Transverse colon (tissue), 4 donors: Measurements from ENCODE around the gene TBC1D21. TPM values are rescaled to one million over a fixed set of nuclear protein-coding genes. Genes with fewer than 3 reads are reported as not detected.

Experiments used
- DNase-seq: peaks from one replicate; pipeline ENCODE4 v3.0.0-alpha.2; 2019
- H3K27ac ChIP-seq, 4 donors: fragments of 200-600 bp; sonication (generic); 2 replicates each; pipeline ENCODE4 v1.5.1; 2016 to 2018; ENCODE audit warnings: inconsistent platforms in 4 of 4
- H3K27me3 ChIP-seq: fragments of 200-600 bp; sonication (generic); 2 replicates; pipeline ENCODE4 v1.5.1; 2017; ENCODE audit warnings: inconsistent platforms
- H3K36me3 ChIP-seq, 4 donors: fragments of 200-600 bp; sonication (generic); 2 replicates each; pipeline ENCODE4 v1.5.1; 2017 to 2019; ENCODE audit warnings: inconsistent platforms in 4 of 4
- H3K4me1 ChIP-seq, 4 donors: fragments of 200-600 bp; sonication (generic); 2 replicates each; pipeline ENCODE4 v1.5.1; 2017 to 2020; ENCODE audit warnings: inconsistent platforms in 4 of 4
- H3K4me3 ChIP-seq, 4 donors: fragments of 200-600 bp; sonication (generic); 1 replicate in 1 of 4; 2 replicates in 3 of 4; pipeline versions ENCODE4 v1.5.1 to v1.6.1; 2017 to 2019; ENCODE audit warnings: inconsistent platforms in 4 of 4
- H3K9me3 ChIP-seq, 2 donors: fragments of 200-600 bp; sonication (generic); 2 replicates each; pipeline ENCODE4 v1.5.1; 2017 to 2019; ENCODE audit warnings: inconsistent platforms in 2 of 2
- EP300 ChIP-seq: sonication (generic); formaldehyde crosslinking; IDR thresholded peaks from one replicate; pipeline ENCODE4 v1.6.1; 2017; ENCODE audit warnings: antibody characterized with exemption, low read depth
- POLR2A ChIP-seq: fragments of 450-650 bp; IDR thresholded peaks from one replicate; pipeline ENCODE4 v1.6.1; 2016; ENCODE audit warnings: antibody characterized with exemption, mild to moderate bottlenecking, moderate library complexity
- POLR2AphosphoS5 ChIP-seq, 3 donors: sonication (generic); formaldehyde crosslinking; IDR thresholded peaks; one replicate each; pipeline ENCODE4 v1.6.1; 2016; ENCODE audit warnings: antibody characterized with exemption in 3 of 3
- WGBS, 2 donors: methylation state at CpG; one replicate each; pipeline ENCODE4 v1.1.5; 2018; ENCODE audit warnings: low coverage in 1 of 2; 5-methylcytosine and 5-hydroxymethylcytosine counted together
- in situ Hi-C, 4 donors: fragments of 200-750 bp; cut with MboI; loops; one replicate each; pipeline versions ENCODE4 v1.15.0 to v1.15.1; 2017; ENCODE audit warnings: low sequenced_read_pairs in 3 of 4, low pct_ligation_motif_present in 1 of 4, low pct_unique_long_range_greater_than_20kb in 1 of 4
- intact Hi-C: fragments of 100-400 bp; cut with DNase I; formaldehyde crosslinking; loops from one replicate; pipeline ENCODE4 v1.15.1; 2023; ENCODE audit warnings: low total_unique reads
- total RNA-seq, 4 donors: library from RNA; depleted of rRNA; stranded (reverse); fragments of >200 nt; gene quantifications; one replicate each; pipeline ENCODE4 v1.1.0, GENCODE V29; 2016
- TF ChIP-seq, protein P1 (sequence below), 5 experiments: fragments of 200-600 bp in 3 of 5; fragments of 450-650 bp in 2 of 5; sonication (generic) in 3 of 5; IDR thresholded peaks; 1 replicate in 2 of 5; 2 replicates in 3 of 5; pipeline ENCODE4 v1.5.1; 2016 to 2017; ENCODE audit warnings: antibody characterized with exemption in 5 of 5, inconsistent platforms in 3 of 5, mild to moderate bottlenecking in 2 of 5, moderate library complexity in 1 of 5

Gene TBC1D21
- total RNA-seq, 4 donors from 2014 or later = not detected

DNA sequence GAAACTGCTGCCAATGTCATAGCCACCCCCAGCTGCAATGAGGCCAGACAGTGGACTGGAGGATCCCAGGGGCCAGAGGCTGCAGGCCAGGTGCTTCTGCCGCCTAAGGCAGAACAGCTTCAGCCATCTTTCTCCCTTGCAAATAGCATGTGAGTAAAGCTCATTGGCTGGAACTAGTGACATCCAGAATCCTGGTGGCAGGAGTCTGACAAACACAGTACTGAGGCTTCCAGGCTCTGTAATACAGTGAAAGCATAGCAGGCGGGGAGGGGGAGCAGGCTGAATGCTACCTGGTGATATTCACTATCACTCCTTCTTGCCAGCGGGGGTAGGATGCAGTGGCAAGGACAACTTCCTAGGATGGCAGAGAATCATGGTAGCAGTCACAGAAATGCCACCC is 36.5 kb upstream of the TBC1D21 start:
- in situ Hi-C loops = no loop called here
- no peaks in the 10 kb centered on the region for H3K4me1 ChIP-seq
- WGBS, 2 donors = 76 to 80% methylated on average over 1 to 3 of the region's 3 CpGs
- no peak for TF ChIP-seq POLR2AphosphoS5 (IDR thresholded peaks at IDR 0.05)
- no peak for TF ChIP-seq EP300
- TF ChIP-seq POLR2A = no peak
- TF ChIP-seq, protein P1, sequence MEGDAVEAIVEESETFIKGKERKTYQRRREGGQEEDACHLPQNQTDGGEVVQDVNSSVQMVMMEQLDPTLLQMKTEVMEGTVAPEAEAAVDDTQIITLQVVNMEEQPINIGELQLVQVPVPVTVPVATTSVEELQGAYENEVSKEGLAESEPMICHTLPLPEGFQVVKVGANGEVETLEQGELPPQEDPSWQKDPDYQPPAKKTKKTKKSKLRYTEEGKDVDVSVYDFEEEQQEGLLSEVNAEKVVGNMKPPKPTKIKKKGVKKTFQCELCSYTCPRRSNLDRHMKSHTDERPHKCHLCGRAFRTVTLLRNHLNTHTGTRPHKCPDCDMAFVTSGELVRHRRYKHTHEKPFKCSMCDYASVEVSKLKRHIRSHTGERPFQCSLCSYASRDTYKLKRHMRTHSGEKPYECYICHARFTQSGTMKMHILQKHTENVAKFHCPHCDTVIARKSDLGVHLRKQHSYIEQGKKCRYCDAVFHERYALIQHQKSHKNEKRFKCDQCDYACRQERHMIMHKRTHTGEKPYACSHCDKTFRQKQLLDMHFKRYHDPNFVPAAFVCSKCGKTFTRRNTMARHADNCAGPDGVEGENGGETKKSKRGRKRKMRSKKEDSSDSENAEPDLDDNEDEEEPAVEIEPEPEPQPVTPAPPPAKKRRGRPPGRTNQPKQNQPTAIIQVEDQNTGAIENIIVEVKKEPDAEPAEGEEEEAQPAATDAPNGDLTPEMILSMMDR (IDR thresholded peaks at IDR 0.05) = no peak
- intact Hi-C loops = no loop called here
- H3K27me3 ChIP-seq = peaks cover 11% of the 10 kb centered on the region
- no peak overlapping the region for H3K4me3 ChIP-seq
- no peak for DNase-seq
- H3K9me3 ChIP-seq = no peaks in the 10 kb centered on the region
- H3K36me3 ChIP-seq = no peaks in the 10 kb centered on the region
- no peak overlapping the region for H3K27ac ChIP-seq

DNA sequence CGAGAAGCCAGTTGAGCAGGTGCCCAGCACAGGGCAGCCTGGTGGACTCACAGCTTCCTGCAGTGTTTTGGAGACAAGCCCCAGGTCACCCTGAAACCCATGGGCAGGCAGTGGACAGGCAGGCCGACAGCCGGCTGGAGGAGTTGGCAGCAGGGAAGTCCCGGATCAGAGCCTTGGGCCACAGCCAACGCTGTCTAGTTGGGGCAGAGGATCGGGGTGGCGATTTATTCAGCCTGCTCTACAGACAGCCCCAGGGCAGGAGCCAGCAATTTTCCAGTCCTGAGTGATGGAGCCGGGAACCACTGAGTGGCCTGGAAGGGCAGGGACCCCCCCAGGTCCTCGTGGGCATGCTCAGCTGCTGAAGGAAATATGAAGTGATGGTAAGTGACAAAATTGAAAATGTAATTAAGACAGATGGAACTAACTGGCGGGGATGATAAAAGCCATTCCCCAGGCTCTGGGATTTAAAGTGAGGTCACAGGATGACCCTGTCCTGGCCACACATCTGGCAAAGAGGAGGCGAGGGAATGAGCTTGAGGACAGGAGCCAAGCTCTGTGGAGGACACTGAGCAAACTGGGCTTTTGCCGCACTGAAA is 34.4 kb upstream of the TBC1D21 start:
- DNase-seq = no peak

DNA sequence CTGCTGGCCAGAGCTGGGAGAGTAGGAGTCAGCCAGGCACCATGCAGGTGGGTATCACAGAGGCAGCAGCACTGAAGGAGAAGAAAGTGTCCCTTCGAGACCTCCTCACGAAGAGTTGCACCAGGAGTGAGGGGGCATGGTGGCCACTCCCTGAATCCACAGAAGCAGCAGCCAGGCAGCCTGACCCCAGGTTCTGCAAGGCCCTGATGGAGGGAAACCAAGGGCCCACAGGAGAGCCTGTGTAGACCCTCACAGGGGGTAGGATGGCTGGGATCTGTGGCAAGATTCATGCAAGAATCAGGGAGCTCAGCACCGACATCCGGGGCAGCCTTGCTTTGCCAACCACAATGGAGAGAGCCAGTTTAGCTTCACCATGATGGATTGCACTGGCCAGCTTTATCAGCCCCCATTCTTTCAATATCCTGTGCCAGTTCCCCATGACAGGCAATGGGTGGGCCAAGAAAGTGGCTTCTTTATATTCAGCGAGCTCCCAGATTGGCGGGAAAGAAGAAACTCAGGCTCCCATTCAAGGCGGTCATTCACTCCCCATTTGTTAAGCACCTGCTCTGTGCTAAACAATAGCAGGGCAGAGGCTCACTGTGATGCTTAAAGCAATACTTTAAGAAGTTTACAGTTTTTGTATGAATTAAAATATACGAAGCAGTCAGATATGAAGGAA is 33.5 kb upstream of the TBC1D21 start:
- 81 to 86% methylated on average over 5 to 8 of the region's 8 CpGs for WGBS, 2 donors

More for the DNA sequence above, 34.4 kb upstream of the TBC1D21 start:
- H3K9me3 ChIP-seq = no peaks in the 10 kb centered on the region
- H3K4me1 ChIP-seq = no peaks in the 10 kb centered on the region
- WGBS, 2 donors = 37 to 49% methylated on average over 5 to 11 of the region's 12 CpGs
- H3K36me3 ChIP-seq = no peaks in the 10 kb centered on the region
- no peak for TF ChIP-seq POLR2A
- TF ChIP-seq, protein P1 (IDR thresholded peaks at IDR 0.05) = no peak
- no peak overlapping the region for H3K27ac ChIP-seq
- in situ Hi-C loops = no loop called here
- H3K27me3 ChIP-seq = peaks cover 22% of the 10 kb centered on the region
- no peak overlapping the region for H3K4me3 ChIP-seq
- intact Hi-C loops = no loop called here

DNA sequence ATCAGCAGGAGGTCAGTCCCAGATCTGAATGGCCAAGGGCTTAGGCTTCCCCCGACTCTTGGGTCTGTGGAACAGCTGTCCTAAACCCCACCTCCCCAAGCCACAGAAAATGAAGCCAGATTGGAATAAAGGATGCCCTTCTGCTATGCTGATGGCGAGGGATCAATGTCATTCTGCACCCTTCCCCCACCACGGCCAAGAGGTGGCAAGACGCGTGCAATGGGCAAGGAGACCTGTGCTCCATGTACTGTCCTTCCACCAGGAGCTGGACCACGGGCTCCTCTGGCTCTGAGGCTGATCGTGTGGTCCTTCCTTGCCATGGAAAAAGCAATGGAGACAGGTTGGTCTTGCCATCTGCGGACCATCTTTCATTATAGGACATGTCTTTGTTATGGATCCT is 32.6 kb upstream of the TBC1D21 start:
- H3K27me3 ChIP-seq = peaks cover 25% of the 10 kb centered on the region
- in situ Hi-C loops (no loop called here), intact Hi-C loops (no loop called here)
- WGBS, 2 donors = 72% methylated on average over 8 of the region's 8 CpGs; no CpG with 5 or more reads in 1 of the 2 donors
- TF ChIP-seq POLR2A = no peak
- TF ChIP-seq EP300 = no peak
- TF ChIP-seq POLR2AphosphoS5 (IDR thresholded peaks at IDR 0.05) = no peak
- TF ChIP-seq, protein P1 (IDR thresholded peaks at IDR 0.05) = no peak
- no peak for DNase-seq
- H3K27ac ChIP-seq = no peak overlapping the region
- no peaks in the 10 kb centered on the region for H3K36me3 ChIP-seq
- no peaks in the 10 kb centered on the region for H3K9me3 ChIP-seq
- H3K4me1 ChIP-seq = no peaks in the 10 kb centered on the region
- H3K4me3 ChIP-seq = no peak overlapping the region

More for the DNA sequence above, 33.5 kb upstream of the TBC1D21 start:
- DNase-seq = no peak
- no peaks in the 10 kb centered on the region for H3K4me1 ChIP-seq
- intact Hi-C loops (no loop called here), in situ Hi-C loops (no loop called here)
- TF ChIP-seq EP300 = no peak
- no peak for TF ChIP-seq POLR2A
- TF ChIP-seq, protein P1 (IDR thresholded peaks at IDR 0.05) = no peak
- no peak for TF ChIP-seq POLR2AphosphoS5 (IDR thresholded peaks at IDR 0.05)
- no peaks in the 10 kb centered on the region for H3K36me3 ChIP-seq
- peaks cover 25% of the 10 kb centered on the region for H3K27me3 ChIP-seq
- no peaks in the 10 kb centered on the region for H3K9me3 ChIP-seq
- H3K4me3 ChIP-seq = no peak overlapping the region
- no peak overlapping the region for H3K27ac ChIP-seq
